D721Med (cell line): ENCODE measurements around the gene TNPO2.
A peak's percentile ranks its signal among the peaks of the same experiment; 100 is the strongest.
"Not testable (repeated sequence)": the region's sequence is repeated elsewhere in the genome, so short reads cannot be mapped to it uniquely, and the experiment has no call there.

Experiments
- DNase-seq: peaks from one replicate; pipeline ENCODE4 v3.0.0; 2011; ENCODE audit warnings: low spot score; ENCODE audit not compliant: insufficient read length
- FAIRE-seq: peaks from 2 replicates; lab custom pipeline; 2011; peaks lifted over from hg19 to GRCh38; lab: Jason Lieb, UNC
- CTCF ChIP-seq: IDR thresholded peaks from 2 replicates; pipeline ENCODE4 v1.5.1; 2012; ENCODE audit warnings: mild to moderate bottlenecking, control low read depth; ENCODE audit not compliant: insufficient read depth; ENCODE audit errors: missing control alignments

Gene TNPO2

GRCh38 chr19:12715929-12716328, 7.8 kb downstream of the TNPO2 start:
- TF ChIP-seq CTCF: no peak
- no peak for FAIRE-seq
- no peak for DNase-seq

GRCh38 chr19:12715102-12715501, 8.6 kb downstream of the TNPO2 start:
- TF ChIP-seq CTCF: no peak
- FAIRE-seq: no peak
- DNase-seq: no peak

GRCh38 chr19:12713304-12713703, 10.4 kb downstream of the TNPO2 start:
- FAIRE-seq: not testable (repeated sequence)

GRCh38 chr19:12712077-12712476, 11.7 kb downstream of the TNPO2 start:
- FAIRE-seq, DNase-seq: not testable (repeated sequence)
- peak; percentile 1 for TF ChIP-seq CTCF

More at GRCh38 chr19:12713304-12713703, 10.4 kb downstream of the TNPO2 start:
- not testable (repeated sequence) for DNase-seq

- no peak for FAIRE-seq
- no peak for TF ChIP-seq CTCF
- DNase-seq: no peak
Observed at GRCh38 chr19:12711187-12711586, 12.5 kb downstream of the TNPO2 start.

- FAIRE-seq (no peak), DNase-seq (no peak)
- no peak for TF ChIP-seq CTCF
Observed at GRCh38 chr19:12708641-12709040, 15.1 kb downstream of the TNPO2 start.

GRCh38 chr19:12706332-12706718, 17.4 kb downstream of the TNPO2 start:
- DNase-seq: no peak
- TF ChIP-seq CTCF: no peak
- no peak for FAIRE-seq
